ENCODE data around the gene MTA3.

DNA sequence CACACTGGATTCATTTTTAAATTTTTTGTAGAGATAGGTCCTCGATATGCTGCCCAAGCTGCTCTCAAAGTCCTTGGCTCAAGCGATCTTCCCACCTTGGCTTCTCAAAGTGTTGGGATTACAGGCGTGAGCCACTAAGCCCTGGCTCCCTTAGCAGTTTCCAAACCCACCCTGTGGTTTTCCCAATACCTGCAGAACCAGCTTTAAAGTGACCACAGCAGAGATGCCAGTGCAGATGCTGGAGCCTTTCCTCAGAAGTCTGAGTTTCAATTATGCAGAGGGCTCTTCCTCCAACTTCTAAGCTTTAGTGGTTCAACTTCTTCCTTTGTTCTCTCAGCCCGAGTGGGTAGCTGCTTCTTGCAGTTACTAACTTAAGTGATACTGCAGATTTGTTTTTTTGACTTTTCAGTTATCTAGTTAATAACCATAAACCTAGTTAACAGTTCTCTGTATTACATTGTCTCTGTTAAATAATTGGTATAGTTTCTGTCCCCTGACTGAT lies 232.1 kb downstream of the MTA3 start:
- TF ChIP-seq POLR2AphosphoS5 (IDR thresholded peaks at IDR 0.05; ENCODE audit: low read depth, low read length), result no peak
- no peak for TF ChIP-seq POLR2A (IDR thresholded peaks at IDR 0.05; ENCODE audit: low read depth, low read length)
- TF ChIP-seq TAF1 (IDR thresholded peaks at IDR 0.05; ENCODE audit: borderline replicate concordance, low read depth, low read length), result no peak
